GM23338 (cell line): Measurements from ENCODE around the gene IL16. TPM values are rescaled to one million over a fixed set of nuclear protein-coding genes. Genes with fewer than 3 reads are reported as not detected.

ENCODE experiments used
- ATAC-seq: fragments of 200-7000 bp; cut with Tn5 transposase; 3 replicates; pipeline ENCODE4 v1.9.1; 2020
- DNase-seq: peaks from one replicate; pipeline ENCODE4 v3.0.0-alpha.2; 2015; ENCODE audit warnings: low spot score
- H2AFZ ChIP-seq: fragments of 200-600 bp; sonication (generic); 2 replicates; pipeline ENCODE4 v1.8.0; 2016; ENCODE audit warnings: antibody characterized with exemption, mild to moderate bottlenecking, moderate library complexity
- H3F3A ChIP-seq: fragments of 200-600 bp; sonication (generic); replicated peaks from 2 replicates; pipeline ENCODE4 v1.8.0; 2017; ENCODE audit warnings: antibody characterized with exemption, mixed run types, low read depth
- H3K27ac ChIP-seq: fragments of 200-600 bp; sonication (generic); 2 replicates; pipeline ENCODE4 v1.6.1; 2016; ENCODE audit warnings: low read depth
- H3K27me3 ChIP-seq: fragments of 200-600 bp; sonication (generic); 2 replicates; pipeline ENCODE4 v1.8.0; 2016; ENCODE audit warnings: mild to moderate bottlenecking, mixed run types, moderate library complexity; ENCODE audit not compliant: insufficient read depth
- H3K36me3 ChIP-seq: fragments of 200-600 bp; sonication (generic); 2 replicates; pipeline ENCODE4 v1.8.0; 2016; ENCODE audit warnings: mild to moderate bottlenecking; ENCODE audit not compliant: insufficient read depth
- H3K4me1 ChIP-seq: fragments of 200-600 bp; sonication (generic); 2 replicates; pipeline ENCODE4 v1.8.0; 2016; ENCODE audit warnings: mild to moderate bottlenecking, moderate library complexity; ENCODE audit not compliant: insufficient read depth
- H3K4me2 ChIP-seq: fragments of 200-600 bp; sonication (generic); 2 replicates; pipeline ENCODE4 v1.7.1; 2017; ENCODE audit warnings: mixed run types
- H3K4me3 ChIP-seq: fragments of 200-600 bp; sonication (generic); 2 replicates; pipeline ENCODE4 v1.6.1; 2016; ENCODE audit warnings: mixed run types
- H3K79me2 ChIP-seq: fragments of 200-600 bp; sonication (generic); replicated peaks from 2 replicates; pipeline ENCODE4 v1.8.0; 2017; ENCODE audit warnings: mild to moderate bottlenecking; ENCODE audit not compliant: insufficient read depth
- H3K9me2 ChIP-seq: fragments of 200-600 bp; sonication (generic); 2 replicates; pipeline ENCODE4 v1.8.0; 2017; ENCODE audit not compliant: insufficient read depth
- H4K20me1 ChIP-seq: fragments of 200-600 bp; sonication (generic); replicated peaks from 2 replicates; pipeline ENCODE4 v1.8.0; 2017; ENCODE audit warnings: mild to moderate bottlenecking; ENCODE audit not compliant: insufficient read depth
- H3K27ac Mint-ChIP-seq: 2 replicates; pipeline ENCODE4 v1.8.0; 2020; ENCODE audit warnings: inconsistent platforms, mild to moderate bottlenecking, moderate library complexity, mixed read lengths
- H3K27me3 Mint-ChIP-seq: 3 replicates; pipeline ENCODE4 v1.8.0; 2022; ENCODE audit warnings: low read depth, mild to moderate bottlenecking, moderate library complexity, mixed read lengths, inconsistent platforms; ENCODE audit not compliant: insufficient read depth, poor library complexity
- H3K36me3 Mint-ChIP-seq: 3 replicates; pipeline ENCODE4 v1.8.0; 2021; ENCODE audit warnings: low read depth, mild to moderate bottlenecking, inconsistent platforms, moderate library complexity, mixed read lengths
- H3K4me1 Mint-ChIP-seq: 3 replicates; pipeline ENCODE4 v1.8.0; 2020; ENCODE audit warnings: mild to moderate bottlenecking, inconsistent platforms, mixed read lengths
- H3K4me3 Mint-ChIP-seq: 3 replicates; pipeline ENCODE4 v1.8.0; 2021; ENCODE audit warnings: moderate library complexity, mild to moderate bottlenecking, inconsistent platforms, mixed read lengths
- H3K9me3 Mint-ChIP-seq: 3 replicates; pipeline ENCODE4 v1.8.0; 2020; ENCODE audit warnings: moderate library complexity, mild to moderate bottlenecking, inconsistent platforms, mixed read lengths
- ETS1 ChIP-seq: IDR thresholded peaks from 2 replicates; pipeline ENCODE4 v1.6.1; 2016; ENCODE audit warnings: antibody characterized with exemption
- EZH2phosphoT487 ChIP-seq: fragments of 200-600 bp; sonication (generic); IDR thresholded peaks from one replicate; pipeline ENCODE4 v1.8.1; 2018; ENCODE audit warnings: antibody characterized with exemption; ENCODE audit not compliant: unreplicated experiment
- JUNB ChIP-seq: IDR thresholded peaks from one replicate; pipeline ENCODE4 v1.6.1; 2016; ENCODE audit warnings: antibody characterized with exemption; ENCODE audit not compliant: unreplicated experiment
- NANOG ChIP-seq: IDR thresholded peaks from 2 replicates; pipeline ENCODE4 v1.6.1; 2016; ENCODE audit warnings: antibody characterized with exemption, borderline replicate concordance
- ZNF114 ChIP-seq: fragments of 250-450 bp; sonication (Bioruptor Pico); IDR thresholded peaks from 2 replicates; pipeline ENCODE4 v1.5.0; 2020; ENCODE audit warnings: mild to moderate bottlenecking, moderate library complexity
- ZNF331 ChIP-seq: fragments of 250-450 bp; sonication (Bioruptor Pico); IDR thresholded peaks from 2 replicates; pipeline ENCODE4 v1.5.0; 2020; ENCODE audit warnings: low read depth, mild to moderate bottlenecking, moderate library complexity
- ZNF462 ChIP-seq: fragments of 250-450 bp; sonication (Bioruptor Pico); IDR thresholded peaks from 2 replicates; pipeline ENCODE4 v1.5.0; 2020; ENCODE audit warnings: mild to moderate bottlenecking, moderate library complexity
- polyA plus RNA-seq: library from polyadenylated mRNA; unstranded; fragments of >200 nt; fragmentation: Nextera tagmentation; extraction: Ambion mirVana; gene quantifications from 2 replicates; pipeline ENCODE4 v1.2.1, GENCODE V29; 2016
- total RNA-seq: library from RNA; depleted of rRNA; stranded (reverse); fragments of >200 nt; shearing (Covaris generic); gene quantifications from 2 replicates; pipeline ENCODE4 v1.2.3, GENCODE V29; 2014
- TF ChIP-seq, protein P1 (sequence below): IDR thresholded peaks from one replicate; pipeline ENCODE4 v1.6.1; 2018; ENCODE audit warnings: antibody characterized with exemption; ENCODE audit not compliant: unreplicated experiment

Gene IL16
- total and polyA plus RNA-seq, 2 experiments from 2014 or later, result 0.29 TPM; not detected in 1

- TF ChIP-seq, protein P1, sequence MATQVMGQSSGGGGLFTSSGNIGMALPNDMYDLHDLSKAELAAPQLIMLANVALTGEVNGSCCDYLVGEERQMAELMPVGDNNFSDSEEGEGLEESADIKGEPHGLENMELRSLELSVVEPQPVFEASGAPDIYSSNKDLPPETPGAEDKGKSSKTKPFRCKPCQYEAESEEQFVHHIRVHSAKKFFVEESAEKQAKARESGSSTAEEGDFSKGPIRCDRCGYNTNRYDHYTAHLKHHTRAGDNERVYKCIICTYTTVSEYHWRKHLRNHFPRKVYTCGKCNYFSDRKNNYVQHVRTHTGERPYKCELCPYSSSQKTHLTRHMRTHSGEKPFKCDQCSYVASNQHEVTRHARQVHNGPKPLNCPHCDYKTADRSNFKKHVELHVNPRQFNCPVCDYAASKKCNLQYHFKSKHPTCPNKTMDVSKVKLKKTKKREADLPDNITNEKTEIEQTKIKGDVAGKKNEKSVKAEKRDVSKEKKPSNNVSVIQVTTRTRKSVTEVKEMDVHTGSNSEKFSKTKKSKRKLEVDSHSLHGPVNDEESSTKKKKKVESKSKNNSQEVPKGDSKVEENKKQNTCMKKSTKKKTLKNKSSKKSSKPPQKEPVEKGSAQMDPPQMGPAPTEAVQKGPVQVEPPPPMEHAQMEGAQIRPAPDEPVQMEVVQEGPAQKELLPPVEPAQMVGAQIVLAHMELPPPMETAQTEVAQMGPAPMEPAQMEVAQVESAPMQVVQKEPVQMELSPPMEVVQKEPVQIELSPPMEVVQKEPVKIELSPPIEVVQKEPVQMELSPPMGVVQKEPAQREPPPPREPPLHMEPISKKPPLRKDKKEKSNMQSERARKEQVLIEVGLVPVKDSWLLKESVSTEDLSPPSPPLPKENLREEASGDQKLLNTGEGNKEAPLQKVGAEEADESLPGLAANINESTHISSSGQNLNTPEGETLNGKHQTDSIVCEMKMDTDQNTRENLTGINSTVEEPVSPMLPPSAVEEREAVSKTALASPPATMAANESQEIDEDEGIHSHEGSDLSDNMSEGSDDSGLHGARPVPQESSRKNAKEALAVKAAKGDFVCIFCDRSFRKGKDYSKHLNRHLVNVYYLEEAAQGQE, result no peak
- TF ChIP-seq EZH2phosphoT487, result no peak
- TF ChIP-seq ZNF331, result no peak
Observed at GRCh38 chr15:81195339-81195864, 1.3 kb upstream of the IL16 start (continued).

- Histone ChIP-seq H3K79me2 (no peaks in the 10 kb centered on the region), H3K27me3 (no peaks in the 10 kb centered on the region), H3K27ac (no peak overlapping the region), H3F3A (no peaks in the 10 kb centered on the region), H3K4me1 (no peaks in the 10 kb centered on the region), H3K4me2 (no peak overlapping the region), H3K4me3 (no peak overlapping the region), H3K36me3 (no peaks in the 10 kb centered on the region), H2AFZ (peak overlapping the region; percentile 28; the same call in 1 of the 2 replicates), H3K9me2 (no peaks in the 10 kb centered on the region; the same call in 1 of the 2 replicates), H4K20me1 (no peaks in the 10 kb centered on the region)
- no peak overlapping the region for H3K4me3 Mint-ChIP-seq
- H3K9me3 Mint-ChIP-seq, result no peaks in the 10 kb centered on the region; the same call in 2 of the 3 replicates
- DNase-seq (no peak), ATAC-seq (no peak)
- peaks cover 2% of the 10 kb centered on the region; the same call in 1 of the 3 replicates for H3K4me1 Mint-ChIP-seq
- peaks cover 8% of the 10 kb centered on the region for H3K27me3 Mint-ChIP-seq
- H3K36me3 Mint-ChIP-seq, result no peaks in the 10 kb centered on the region
- no peak overlapping the region for H3K27ac Mint-ChIP-seq
- TF ChIP-seq NANOG (no peak), ZNF114 (CRISPR knock-in tag) (no peak), ETS1 (no peak), ZNF462 (CRISPR knock-in tag) (no peak), EZH2phosphoT487 (no peak), JUNB (no peak)
- TF ChIP-seq, protein P1, result no peak
Observed at GRCh38 chr15:81197255-81197630, 564 bp downstream of the IL16 start.
